GM13976 (cell line): ENCODE results near the gene HBA1.

Source experiments
- DNase-seq: peaks from one replicate; pipeline ENCODE4 v3.0.0; 2012; ENCODE audit warnings: low spot score
- in situ Hi-C: fragments of 300-500 bp; cut with MboI; formaldehyde crosslinking; loops from one replicate; pipeline ENCODE4 v1.12.0; 2022; ENCODE audit warnings: low sequenced_read_pairs, mixed read lengths, inconsistent platforms; ENCODE audit not compliant: unreplicated experiment
- TF ChIP-seq, protein P1 (sequence below): IDR thresholded peaks from 2 replicates; pipeline ENCODE4 v1.5.1; 2012; ENCODE audit warnings: borderline replicate concordance, mild to moderate bottlenecking; ENCODE audit not compliant: insufficient read depth; ENCODE audit errors: extremely low read depth, missing control alignments, control extremely low read depth

The HBA1 gene

DNA sequence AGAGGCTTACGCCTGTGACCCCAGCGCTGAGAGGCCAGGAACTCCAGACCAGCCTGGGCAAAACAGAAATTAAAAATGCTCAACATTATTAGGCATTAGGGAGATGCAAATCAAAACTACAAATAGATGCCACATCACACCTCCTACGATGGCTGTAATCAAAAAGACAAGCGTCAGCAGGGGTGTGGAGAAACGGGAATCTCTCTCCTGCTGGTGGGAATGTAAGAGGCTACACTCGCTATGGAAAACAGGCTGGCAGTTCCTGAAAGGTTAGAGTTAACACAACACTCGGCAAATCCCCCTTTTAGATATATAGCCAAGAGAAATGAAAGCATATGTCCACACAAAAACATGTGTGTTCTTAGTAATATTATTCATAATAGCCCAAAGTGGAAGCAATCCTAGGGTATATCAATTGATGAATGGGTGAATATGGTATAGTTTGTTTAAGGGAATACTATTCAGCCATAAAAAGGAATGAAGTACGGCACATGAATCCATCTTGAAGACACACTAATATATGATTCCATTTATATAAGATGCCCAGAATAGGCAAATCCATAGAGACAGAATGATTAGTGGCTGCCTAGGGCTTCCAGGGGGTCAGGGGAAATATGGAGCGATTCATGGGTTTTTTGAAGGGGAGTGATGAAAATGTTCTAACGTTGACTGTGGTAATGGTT lies 36.2 kb upstream of the HBA1 start:
- no peak for DNase-seq
- in situ Hi-C loops, result no loop called here
- TF ChIP-seq, protein P1, sequence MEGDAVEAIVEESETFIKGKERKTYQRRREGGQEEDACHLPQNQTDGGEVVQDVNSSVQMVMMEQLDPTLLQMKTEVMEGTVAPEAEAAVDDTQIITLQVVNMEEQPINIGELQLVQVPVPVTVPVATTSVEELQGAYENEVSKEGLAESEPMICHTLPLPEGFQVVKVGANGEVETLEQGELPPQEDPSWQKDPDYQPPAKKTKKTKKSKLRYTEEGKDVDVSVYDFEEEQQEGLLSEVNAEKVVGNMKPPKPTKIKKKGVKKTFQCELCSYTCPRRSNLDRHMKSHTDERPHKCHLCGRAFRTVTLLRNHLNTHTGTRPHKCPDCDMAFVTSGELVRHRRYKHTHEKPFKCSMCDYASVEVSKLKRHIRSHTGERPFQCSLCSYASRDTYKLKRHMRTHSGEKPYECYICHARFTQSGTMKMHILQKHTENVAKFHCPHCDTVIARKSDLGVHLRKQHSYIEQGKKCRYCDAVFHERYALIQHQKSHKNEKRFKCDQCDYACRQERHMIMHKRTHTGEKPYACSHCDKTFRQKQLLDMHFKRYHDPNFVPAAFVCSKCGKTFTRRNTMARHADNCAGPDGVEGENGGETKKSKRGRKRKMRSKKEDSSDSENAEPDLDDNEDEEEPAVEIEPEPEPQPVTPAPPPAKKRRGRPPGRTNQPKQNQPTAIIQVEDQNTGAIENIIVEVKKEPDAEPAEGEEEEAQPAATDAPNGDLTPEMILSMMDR, result no peak

DNA sequence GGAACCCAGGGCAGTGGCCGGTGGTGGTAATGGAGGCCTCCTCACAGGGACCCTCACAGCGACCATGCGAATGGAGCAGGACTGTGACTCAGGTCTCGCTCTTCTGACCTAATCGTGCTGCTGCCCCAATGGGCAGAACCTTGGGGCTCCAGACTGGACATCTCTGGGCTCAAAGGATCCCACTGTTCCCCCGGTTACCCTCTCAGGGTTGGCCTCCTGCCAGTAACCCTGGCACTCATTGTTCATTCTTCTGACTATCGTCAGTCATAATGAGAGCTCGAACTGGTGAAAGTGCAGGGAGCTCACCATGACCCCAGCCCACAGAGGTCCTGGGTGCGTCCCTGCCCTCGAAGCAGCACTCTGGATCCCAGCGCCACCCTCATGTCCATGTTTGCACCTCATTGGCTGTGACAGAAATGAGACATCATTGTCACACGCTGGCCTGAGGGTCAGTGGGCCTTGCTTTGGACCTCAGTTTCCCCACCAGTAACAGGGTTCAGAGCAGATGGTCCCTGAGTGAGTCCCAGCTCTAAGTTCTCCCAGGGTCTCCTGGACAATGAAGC lies 34.0 kb upstream of the HBA1 start:
- in situ Hi-C loops, result no loop called here
- TF ChIP-seq, protein P1, result no peak
- no peak for DNase-seq

DNA sequence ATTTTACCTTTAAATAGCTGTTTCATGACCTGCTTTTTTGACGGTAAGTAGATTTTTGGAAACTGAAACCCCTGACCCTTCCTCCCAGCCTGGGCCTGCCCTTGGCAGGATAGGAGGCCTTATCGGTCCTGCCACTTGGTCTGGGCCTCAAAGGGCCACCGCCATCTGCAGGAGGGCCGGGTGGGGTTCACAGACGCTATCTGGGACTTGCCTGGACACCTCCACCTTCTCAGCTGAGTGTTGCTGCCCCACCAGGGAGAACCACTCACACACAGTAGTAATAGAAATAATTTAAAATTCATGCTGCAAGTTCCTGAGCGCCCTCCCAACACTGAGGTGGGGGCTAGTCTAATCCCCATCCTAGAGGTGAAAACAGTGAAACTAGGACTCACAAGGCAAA lies 33.4 kb upstream of the HBA1 start:
- no peak for DNase-seq
- in situ Hi-C loops, result no loop called here
- TF ChIP-seq, protein P1, result no peak

DNA sequence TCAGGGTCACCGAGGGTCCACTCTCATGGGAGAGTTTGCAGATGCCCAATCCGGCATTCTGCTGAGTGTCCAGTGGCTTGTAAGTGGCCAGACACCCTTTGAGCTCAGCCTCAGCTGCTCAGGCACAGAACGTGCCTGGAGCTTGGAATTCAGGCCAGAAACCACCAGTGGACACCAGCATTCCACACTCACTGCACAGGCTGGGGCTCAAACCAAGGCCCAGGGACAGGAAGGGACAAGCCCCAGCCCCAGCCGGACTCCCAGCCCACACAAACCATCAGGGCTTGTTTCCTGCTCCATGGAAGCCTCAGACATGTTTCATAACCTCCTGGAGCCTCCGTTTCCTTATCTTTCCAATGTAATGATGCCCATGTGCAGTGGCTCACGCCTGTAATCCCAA lies 33.0 kb upstream of the HBA1 start:
- in situ Hi-C loops, result no loop called here
- DNase-seq, result no peak
- TF ChIP-seq, protein P1, result no peak

DNA sequence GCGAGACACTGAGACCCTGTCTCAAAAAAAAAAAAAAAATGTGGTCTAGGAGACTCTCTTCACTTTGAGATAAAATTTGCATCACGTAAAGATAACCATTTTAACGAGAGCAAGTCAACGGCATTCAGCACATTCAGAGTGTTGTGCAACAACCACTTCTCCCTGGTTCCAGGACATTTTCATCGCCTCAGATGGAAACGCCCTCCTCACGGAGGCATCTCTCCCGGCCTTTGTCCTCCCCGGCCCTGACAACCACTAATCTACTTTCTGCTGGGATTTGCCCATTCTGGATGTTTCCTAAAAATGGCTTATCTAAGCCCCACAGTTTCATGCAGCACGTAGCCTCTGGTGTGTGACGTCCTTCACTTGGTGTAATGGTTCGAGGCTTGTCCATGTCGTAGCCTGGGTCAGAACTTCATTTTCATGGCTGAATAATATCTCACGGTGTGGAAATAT lies 31.7 kb upstream of the HBA1 start:
- no peak for DNase-seq
- in situ Hi-C loops, result no loop called here
- TF ChIP-seq, protein P1, result no peak

DNA sequence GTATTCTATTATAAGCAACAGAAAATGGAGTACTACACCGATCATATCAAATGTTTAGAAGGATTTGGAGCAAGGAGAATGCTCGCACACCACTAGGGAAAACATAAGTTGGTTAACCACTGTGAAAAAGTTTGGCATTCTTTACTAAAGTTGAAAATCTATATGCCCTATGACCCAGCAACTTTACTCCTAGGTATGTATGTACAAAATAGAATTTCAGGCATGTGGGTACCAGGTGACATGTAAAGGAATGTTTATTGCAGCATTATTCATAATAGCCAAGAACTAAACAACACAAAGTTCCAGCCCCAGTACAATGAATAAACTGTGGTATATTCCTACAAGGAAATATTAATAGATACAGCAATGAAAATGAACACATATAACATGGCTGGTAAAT lies 29.8 kb upstream of the HBA1 start:
- DNase-seq, result no peak
- in situ Hi-C loops, result no loop called here
- TF ChIP-seq, protein P1, result no peak

DNA sequence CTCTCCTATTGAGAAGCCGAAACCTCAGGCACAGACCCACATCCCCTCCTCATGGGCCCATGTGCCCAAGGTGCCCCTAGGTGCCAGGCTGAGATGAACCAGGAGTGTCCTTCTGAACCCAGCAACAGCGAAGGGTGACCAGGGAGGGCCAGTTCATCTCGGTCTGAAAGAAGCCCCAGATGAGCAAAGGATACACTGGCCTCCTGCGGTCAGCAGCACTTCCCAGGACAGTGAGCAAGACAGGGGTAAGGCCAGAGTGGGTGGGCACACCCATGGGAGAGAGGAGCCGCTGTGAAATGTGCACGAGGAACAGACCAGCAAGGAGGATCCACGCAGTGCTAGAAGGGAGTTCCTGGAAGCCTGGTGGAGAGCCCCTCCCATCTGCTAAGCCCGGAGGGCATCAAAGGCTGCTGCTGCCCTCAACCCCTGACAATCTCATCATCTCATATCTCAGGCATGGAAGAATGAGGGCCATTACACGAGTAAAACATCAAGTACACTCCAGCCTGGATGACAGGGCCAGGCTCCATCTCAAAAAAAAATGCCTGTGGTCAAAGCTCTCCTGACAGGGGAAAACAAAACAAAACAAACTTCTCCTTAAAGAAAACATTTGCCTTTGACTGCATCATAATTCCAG lies 27.3 kb upstream of the HBA1 start:
- no peak for DNase-seq
- TF ChIP-seq, protein P1, result no peak
- in situ Hi-C loops, result no loop called here
